AG09309 (cell line): ENCODE measurements around the gene ZNF385C.

Experiments used
- DNase-seq: peaks from one replicate; pipeline ENCODE4 v3.0.0-alpha.2; 2010; ENCODE audit warnings: low read depth
- H3K4me3 ChIP-seq: 2 replicates; pipeline ENCODE4 v1.5.1; 2011; ENCODE audit warnings: mild to moderate bottlenecking, low read depth, low read length, moderate library complexity; ENCODE audit not compliant: control insufficient read depth
- CTCF ChIP-seq: IDR thresholded peaks from 2 replicates; pipeline ENCODE4 v1.5.1; 2011; ENCODE audit warnings: mild to moderate bottlenecking, low read depth, low read length, inconsistent platforms; ENCODE audit not compliant: insufficient read depth, control insufficient read depth; ENCODE audit errors: missing control alignments

ZNF385C gene

DNA sequence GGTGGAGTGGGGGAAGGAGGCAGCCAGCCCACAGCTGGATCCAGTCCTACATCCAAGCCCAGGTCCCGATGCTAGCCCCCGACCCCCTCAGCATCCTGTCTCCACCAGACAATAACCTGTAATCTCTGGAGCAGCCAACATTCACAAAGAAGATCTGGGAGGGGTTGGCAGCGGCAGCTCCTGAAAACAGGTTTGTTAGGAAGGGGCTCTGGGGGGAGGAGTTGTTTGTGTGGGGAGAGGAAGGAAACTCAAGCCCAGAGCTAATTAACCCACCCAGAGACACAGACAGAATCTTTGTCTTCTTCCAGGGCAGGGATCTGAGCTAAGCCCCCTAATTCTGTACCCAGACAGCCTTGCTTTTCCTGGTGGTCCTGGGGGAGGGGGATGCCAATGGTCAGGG is 43.2 kb downstream of the ZNF385C start:
- no peak for TF ChIP-seq CTCF
- H3K4me3 ChIP-seq, result no peak overlapping the region
- no peak for DNase-seq

DNA sequence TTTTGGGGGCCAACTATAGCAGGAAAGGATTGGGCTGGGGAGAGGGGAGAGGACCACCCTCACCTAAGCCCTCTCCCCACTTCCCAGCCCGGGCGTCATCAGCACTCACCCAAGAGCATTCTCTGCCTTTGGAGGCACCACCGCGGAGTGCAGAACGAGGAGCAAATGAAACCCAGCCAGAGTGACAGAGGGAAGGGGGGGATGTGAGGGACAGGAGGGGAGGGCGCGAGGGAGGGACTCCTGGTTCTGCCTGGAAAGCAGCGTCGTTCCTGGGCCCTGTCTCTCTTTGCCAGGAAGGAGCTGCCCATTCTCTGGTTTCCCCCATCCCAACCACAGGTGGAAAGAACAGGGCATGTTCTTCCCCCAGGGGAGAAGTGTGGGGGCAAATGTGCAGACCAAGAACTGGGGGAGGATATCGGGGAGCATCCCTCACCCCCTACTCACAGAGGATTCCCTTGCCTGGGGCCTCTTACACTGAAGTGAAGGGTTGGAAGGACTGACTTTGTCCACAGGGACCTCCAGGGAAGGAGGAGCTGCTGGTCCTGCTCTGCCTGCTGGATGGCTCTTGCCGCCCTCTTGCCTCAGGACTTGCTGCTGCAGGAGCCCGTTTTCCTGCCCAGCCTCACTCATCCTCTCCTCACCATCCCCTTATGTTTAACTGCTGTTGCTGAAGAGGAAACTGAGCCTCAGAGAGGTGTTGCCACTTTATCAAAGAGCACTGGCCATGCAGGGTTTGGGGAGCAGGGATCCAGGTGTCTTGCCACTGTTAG is 44.4 kb downstream of the ZNF385C start:
- no peak overlapping the region for H3K4me3 ChIP-seq
- TF ChIP-seq CTCF, result no peak
- DNase-seq, result no peak

DNA sequence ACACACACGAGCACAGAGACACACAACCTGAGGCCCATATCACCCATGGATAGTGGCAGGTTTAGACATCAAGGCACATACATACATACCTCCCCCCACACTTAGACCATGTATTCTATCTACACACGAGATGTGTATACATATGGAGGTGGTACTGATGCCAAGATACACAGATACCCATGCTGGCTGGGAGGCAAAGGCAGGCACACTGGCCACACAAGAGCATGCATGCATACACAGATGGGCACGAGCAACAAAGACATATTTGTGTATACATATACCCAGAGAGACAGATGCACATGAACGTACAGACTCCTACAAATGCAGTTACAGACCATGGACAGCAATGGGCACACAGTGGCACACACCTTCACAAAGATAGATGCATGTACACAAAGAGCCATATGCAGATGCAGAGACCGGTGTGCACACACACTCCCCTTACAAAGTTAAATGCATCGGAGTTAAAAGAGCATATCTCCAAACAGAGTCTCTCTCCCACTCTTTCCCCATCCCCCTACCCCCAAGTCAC is 45.9 kb downstream of the ZNF385C start:
- no peak overlapping the region for H3K4me3 ChIP-seq
- TF ChIP-seq CTCF, result no peak
- DNase-seq, result no peak

- DNase-seq, result no peak
- no peak for TF ChIP-seq CTCF
- no peak overlapping the region for H3K4me3 ChIP-seq
These were observed 46.6 kb downstream of the ZNF385C start for GRCh38 chr17:42051645-42052044.

DNA sequence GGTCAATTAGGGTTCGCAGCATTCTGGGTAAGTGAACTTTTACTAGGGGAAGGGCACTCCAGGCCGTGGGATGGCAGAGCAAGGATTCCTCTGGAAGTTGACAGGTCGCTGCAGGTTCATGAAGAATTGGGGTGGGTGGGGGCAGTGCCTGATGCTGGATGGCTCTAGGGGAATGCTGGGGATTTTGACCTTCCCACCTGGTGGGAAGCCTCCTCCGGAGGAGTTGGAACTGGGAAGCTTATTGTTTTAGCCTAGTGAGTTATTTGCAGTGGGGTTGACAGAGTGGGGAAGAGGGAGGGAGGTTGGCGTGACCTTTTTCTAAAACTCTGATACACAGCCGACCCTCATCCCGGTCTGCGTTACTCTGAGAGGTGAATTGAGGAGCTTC is 47.3 kb downstream of the ZNF385C start:
- H3K4me3 ChIP-seq, result no peak overlapping the region
- no peak for TF ChIP-seq CTCF
- DNase-seq, result no peak

DNA sequence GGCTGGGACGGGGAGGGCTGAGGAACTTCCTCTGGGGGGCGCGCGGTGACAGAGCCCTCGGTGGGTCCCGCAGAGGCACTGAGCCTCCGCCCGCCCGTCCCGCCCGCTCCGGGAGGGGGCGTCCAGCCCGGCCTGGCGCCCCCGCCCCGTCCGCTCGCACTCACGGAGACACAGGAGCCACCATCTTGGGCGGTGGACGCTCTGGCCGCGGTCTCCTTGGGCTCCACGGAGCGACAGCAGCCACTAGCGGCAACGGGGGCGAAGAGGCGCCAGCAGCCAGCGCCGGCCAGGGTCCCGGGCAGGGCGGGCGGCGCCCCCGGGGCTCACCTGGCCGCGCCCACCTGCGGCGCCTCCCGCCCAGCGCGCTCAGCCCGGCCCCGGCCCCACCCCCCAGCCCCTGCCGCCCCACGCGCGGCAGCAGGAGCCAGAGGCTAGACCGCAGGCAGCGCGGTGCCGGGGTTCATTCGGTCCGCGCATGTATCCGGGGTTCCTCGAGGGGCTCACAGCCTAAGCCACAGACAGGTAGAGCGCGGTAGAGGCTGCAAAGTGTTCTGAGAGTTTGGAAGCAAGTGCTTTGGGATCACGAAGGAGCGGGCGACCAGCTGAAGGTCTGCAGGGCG is 47.8 kb downstream of the ZNF385C start, which contains the start of gene C17orf113:
Gene C17orf113, minus strand, starts transcription at position 209 of the 620 bp plus-strand sequence. CDS start 7,225 bp downstream, outside the sequence.
- TF ChIP-seq CTCF, result peak; percentile 27

More for the DNA sequence above, 47.8 kb downstream of the ZNF385C start, which contains the start of gene C17orf113:
- peak within 1 kb of the TSS; percentile 50 for H3K4me3 ChIP-seq
- DNase-seq, result no peak
